GM18873 (cell line): ENCODE data around the gene CCDC136.

ENCODE experiments used
- ATAC-seq: cut with Tn5 transposase; IDR thresholded peaks from one replicate; pipeline ENCODE4 v1.9.1; 2021; ENCODE audit warnings: mild to moderate bottlenecking, moderate library complexity, moderate number of reproducible peaks; ENCODE audit not compliant: unreplicated experiment, low FRiP score

CCDC136 gene

DNA sequence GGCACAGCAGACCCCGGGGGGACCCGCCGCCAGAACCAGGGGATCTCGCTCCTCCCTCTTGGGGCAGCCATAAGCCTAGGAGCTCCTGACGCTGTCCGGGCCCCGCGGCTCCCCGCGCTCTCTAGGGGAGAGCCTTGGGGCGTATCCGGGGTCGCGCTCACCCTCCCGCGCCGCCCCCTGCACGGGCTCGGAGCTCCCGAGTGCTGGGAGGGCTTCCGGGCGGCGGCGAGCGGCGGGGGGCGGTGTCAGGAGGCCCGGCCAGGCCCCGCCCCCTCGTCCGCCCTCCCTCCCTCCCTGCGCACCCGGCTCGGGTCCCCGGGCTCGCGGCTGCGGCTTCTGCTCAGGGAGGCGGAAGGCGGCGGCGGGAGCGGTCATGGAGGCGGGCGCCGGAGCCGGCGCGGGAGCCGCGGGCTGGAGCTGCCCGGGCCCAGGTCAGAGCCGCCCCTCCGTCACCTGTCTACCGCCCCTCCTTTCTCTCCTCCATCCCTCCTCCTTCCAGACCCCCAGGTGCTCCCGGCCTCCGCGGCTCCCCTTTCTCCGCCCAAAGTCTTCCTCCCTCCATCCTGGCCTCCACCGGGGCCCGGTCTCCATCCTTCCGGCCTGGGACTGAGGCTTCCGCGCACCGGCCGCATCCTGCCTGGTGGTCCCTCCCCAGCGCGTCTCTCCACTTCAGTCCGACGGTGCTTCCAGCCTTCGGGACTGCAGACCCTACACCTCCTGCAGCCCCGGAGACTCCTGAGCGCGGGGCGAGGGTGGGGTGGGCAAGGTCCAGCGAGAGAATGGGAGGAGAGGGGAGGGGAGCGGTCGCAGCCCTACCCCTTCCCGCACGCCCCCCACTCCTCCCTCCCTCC lies at the start of gene CCDC136:
TSS of gene CCDC136 (plus strand) at position 848 of the 851 bp plus-strand sequence. CDS start 444 bp downstream, outside the sequence.
- ATAC-seq = no peak

GRCh38 chr7:128742206-128742605 lies 49.6 kb upstream of the CCDC136 start:
- no peak for ATAC-seq

GRCh38 chr7:128743112-128743772 lies 48.5 kb upstream of the CCDC136 start:
- ATAC-seq = no peak

DNA sequence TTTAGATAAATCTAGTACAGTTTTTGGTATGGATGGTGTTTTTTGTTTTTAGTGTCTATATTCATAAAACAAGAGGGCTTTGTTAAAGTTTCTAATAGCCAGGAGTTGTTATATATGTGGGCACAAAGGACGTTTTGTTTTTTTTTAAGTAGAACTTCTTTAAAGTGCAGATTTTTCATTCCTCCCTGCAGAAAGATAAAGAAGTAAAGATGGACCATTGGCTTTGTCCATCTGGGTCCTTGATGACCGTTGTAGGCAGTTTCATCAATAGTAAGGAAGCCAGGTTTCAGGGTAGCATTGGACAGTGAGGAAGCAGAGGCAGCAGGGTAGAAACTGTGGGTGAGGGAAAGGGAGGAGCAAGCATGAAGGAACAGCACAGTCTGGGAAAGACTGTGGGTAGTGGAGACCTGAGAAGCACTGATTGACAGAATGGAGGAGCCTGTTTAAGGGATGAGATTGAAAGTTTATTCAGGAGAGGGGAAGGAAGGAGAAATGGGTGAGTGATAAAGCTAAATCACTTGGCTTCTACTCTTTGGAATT lies 47.3 kb upstream of the CCDC136 start:
- no peak for ATAC-seq

GRCh38 chr7:128745706-128746105 lies 46.1 kb upstream of the CCDC136 start:
- no peak for ATAC-seq

GRCh38 chr7:128747327-128748079 lies 44.3 kb upstream of the CCDC136 start:
- no peak for ATAC-seq

DNA sequence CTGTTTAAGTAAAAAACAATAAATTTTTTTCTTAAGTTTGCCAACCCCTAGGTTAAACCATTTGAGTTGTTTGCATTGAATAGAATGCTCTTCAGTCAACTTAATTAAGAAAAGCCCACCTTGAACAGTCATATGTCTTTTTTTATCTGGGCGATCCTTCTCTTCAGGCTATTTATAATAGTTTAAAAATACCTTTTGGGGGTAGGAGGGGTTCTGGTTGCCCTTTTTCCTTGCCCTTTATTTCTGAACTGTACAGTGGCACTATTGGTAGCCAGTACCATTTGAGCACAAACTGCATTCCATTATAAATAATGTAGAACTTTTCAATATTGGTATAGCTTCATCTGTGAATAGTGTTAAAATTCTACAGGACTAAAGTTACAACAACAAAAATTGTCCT lies 39.5 kb upstream of the CCDC136 start:
- ATAC-seq = no peak

- ATAC-seq = no peak
Measured at GRCh38 chr7:128755075-128755818, 36.5 kb upstream of the CCDC136 start.

GRCh38 chr7:128755819-128756476 lies 35.8 kb upstream of the CCDC136 start:
- no peak for ATAC-seq

GRCh38 chr7:128757203-128757602 lies 34.6 kb upstream of the CCDC136 start:
- no peak for ATAC-seq

- ATAC-seq = no peak
Measured at GRCh38 chr7:128758553-128758952, 33.2 kb upstream of the CCDC136 start.

GRCh38 chr7:128759242-128759641 lies 32.5 kb upstream of the CCDC136 start:
- no peak for ATAC-seq

DNA sequence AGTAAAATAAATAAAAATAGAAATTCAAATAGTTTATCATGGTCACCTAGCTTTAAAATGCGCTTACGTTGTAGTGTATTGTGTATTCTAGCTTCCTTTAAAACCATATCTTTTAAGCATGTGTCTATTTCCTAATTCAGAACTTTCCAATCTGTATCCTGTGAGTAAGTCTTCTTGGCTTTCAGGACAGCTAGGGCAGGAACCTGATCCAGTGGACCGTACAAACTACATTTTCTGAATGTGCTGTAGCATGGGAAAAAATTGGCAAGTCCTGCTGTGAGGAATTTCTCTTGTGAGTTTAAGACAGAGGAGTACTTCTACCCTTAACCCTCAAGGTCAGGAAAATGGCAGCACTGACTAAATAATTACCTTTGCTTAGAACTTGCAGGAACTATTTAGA lies 28.2 kb upstream of the CCDC136 start:
- no peak for ATAC-seq

- ATAC-seq = no peak
Measured at GRCh38 chr7:128767475-128768110, 24.2 kb upstream of the CCDC136 start.

DNA sequence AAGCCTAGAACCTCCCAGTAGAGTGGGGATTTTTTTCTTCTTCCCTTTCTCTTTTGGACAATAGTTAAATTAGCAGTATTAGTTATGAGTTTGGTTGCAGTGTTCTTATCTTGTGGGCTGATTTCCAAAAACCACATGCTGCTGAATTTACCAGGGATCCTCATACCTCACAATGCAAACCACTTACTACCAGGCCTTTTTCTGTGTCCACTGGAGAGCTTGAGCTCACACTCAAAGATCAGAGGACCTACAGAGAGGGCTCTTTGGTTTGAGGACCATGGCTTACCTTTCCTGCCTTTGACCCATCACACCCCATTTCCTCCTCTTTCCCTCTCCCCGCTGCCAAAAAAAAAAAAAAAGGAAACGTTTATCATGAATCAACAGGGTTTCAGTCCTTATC lies 21.5 kb upstream of the CCDC136 start:
- ATAC-seq = no peak

DNA sequence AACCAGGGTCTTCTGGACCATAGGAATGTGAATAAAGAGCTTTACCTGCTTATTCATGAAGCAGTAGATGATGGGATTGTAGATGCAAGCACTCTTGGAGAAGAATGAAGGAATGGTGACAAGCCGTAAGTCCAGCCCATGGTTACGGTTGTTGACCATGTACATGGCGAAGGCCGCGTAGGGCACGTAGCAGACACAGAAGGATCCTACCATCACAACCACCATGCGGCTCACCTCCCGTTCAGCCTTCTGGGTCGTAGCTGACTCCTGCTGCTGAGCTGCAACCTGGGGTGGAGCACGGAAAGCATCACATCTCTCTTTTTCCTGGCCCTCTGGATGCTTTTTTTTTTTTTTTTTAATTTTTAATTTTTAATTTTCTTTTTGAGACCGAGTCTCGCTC lies 18.2 kb upstream of the CCDC136 start:
- ATAC-seq = no peak

GRCh38 chr7:128774029-128774689 lies 17.6 kb upstream of the CCDC136 start:
- no peak for ATAC-seq

GRCh38 chr7:128774921-128775320 lies 16.8 kb upstream of the CCDC136 start:
- no peak for ATAC-seq
